ENCODE data around the gene GPATCH3. TPM values are rescaled to one million over a fixed set of nuclear protein-coding genes. Genes with fewer than 3 reads are reported as not detected.
"Not testable (repeated sequence)": the region's sequence is repeated elsewhere in the genome, so short reads cannot be mapped to it uniquely, and the experiment has no call there.

Gene GPATCH3
- total RNA-seq, 1 experiment from 2014 or later = 14.8 TPM

- TF ChIP-seq YY1 (IDR thresholded peaks at IDR 0.05; ENCODE audit: extremely low read depth, insufficient replicate concordance, low read depth, low read length) (no peak), EZH2 (IDR thresholded peaks at IDR 0.05) (no peak), POLR2A (IDR thresholded peaks at IDR 0.05; ENCODE audit: borderline replicate concordance, extremely low read depth, insufficient read depth, insufficient read length) (no peak), ZFX (IDR thresholded peaks at IDR 0.05) (no peak)
Observed at GRCh38 chr1:26882696-26883463, 17.4 kb downstream of the GPATCH3 start (continued).

GRCh38 chr1:26881611-26882010 is 18.7 kb downstream of the GPATCH3 start:
- H2AFZ ChIP-seq (ENCODE audit: low read depth, low read length, poor library complexity, severe bottlenecking); H3K9me3 ChIP-seq (ENCODE audit: control insufficient read depth in 1 of 2, insufficient read depth in 1 of 2, low read depth in 1 of 2, low read length in 2 of 2); CTCF ChIA-PET; H3K9me2 ChIP-seq (ENCODE audit: insufficient read depth); H3K27ac ChIP-seq (ENCODE audit: low read depth, low read length); H3K9ac ChIP-seq (ENCODE audit: low read length); H4K20me1 ChIP-seq (ENCODE audit: insufficient read depth); BruUV-seq (replicated peaks); H3K4me3 ChIP-seq (replicated peaks in 1 of 2; ENCODE audit: low read depth in 1 of 2, low read length in 2 of 2); intact Hi-C loops (cut with micrococcal nuclease); DNase-seq (ENCODE audit: low read depth, low spot score); H3K27me3 ChIP-seq (ENCODE audit: insufficient read depth, low read length); ATAC-seq; H3K4me2 ChIP-seq (ENCODE audit: low read length): not testable (repeated sequence)
- POLR2A ChIA-PET = interaction anchor here (1.0 to 1.7 kb wide), 2 partner anchors 9 to 17 kb away, joined by 4 to 5 read pairs; partner anchors contain the start of gene GPN2
- peaks cover 44 to 46% of the 10 kb centered on the region in 2 experiments for H3K36me3 ChIP-seq (ENCODE audit: control insufficient read depth in 1 of 2, insufficient read depth in 2 of 2, low read length in 2 of 2)
- H3K79me2 ChIP-seq (ENCODE audit: insufficient read depth, low read length) = peaks cover 22% of the 10 kb centered on the region
- RAD21 ChIA-PET (ENCODE audit: low non-redundant PET in 1 of 2, low total read pairs in 2 of 2, uncharacterized antibody in 2 of 2, unreplicated experiment in 2 of 2) = interaction anchor here in 1 of 2 experiments (1.4 kb wide), 1 partner anchor 9 kb away, joined by 3 read pairs; the partner anchor contains the start of gene GPN2
- H3K4me1 ChIP-seq (ENCODE audit: control insufficient read depth in 1 of 2, insufficient read depth in 2 of 2, low read length in 2 of 2) = peaks cover 0 to 13% of the 10 kb centered on the region in 2 experiments; a peak in 1 of 4 replicates

GRCh38 chr1:26879793-26880192 is 20.5 kb downstream of the GPATCH3 start:
- Histone ChIP-seq H3K9me3 (ENCODE audit: control insufficient read depth in 1 of 2, insufficient read depth in 1 of 2, low read depth in 1 of 2, low read length in 2 of 2) (no peaks in the 10 kb centered on the region), H3K9me2 (ENCODE audit: insufficient read depth) (no peaks in the 10 kb centered on the region), H3K27ac (ENCODE audit: low read depth, low read length) (no peak overlapping the region), H3K79me2 (ENCODE audit: insufficient read depth, low read length) (peaks cover 10% of the 10 kb centered on the region), H3K27me3 (ENCODE audit: insufficient read depth, low read length) (no peaks in the 10 kb centered on the region), H3K4me1 (ENCODE audit: control insufficient read depth in 1 of 2, insufficient read depth in 2 of 2, low read length in 2 of 2) (peaks cover 0 to 22% of the 10 kb centered on the region in 2 experiments; a peak in 2 of 4 replicates), H3K4me3 (replicated peaks in 1 of 2; ENCODE audit: low read depth in 1 of 2, low read length in 2 of 2) (no peak overlapping the region), H3K4me2 (ENCODE audit: low read length) (no peak overlapping the region), H3K36me3 (ENCODE audit: control insufficient read depth in 1 of 2, insufficient read depth in 2 of 2, low read length in 2 of 2) (peaks cover 33 to 35% of the 10 kb centered on the region in 2 experiments; a peak in 3 of 4 replicates), H3K9ac (ENCODE audit: low read length) (no peak overlapping the region), H2AFZ (ENCODE audit: low read depth, low read length, poor library complexity, severe bottlenecking) (no peak overlapping the region), H4K20me1 (ENCODE audit: insufficient read depth) (no peaks in the 10 kb centered on the region)
- no peak for ATAC-seq
- ChIA-PET POLR2A (interaction anchor here (1.7 kb wide), 1 partner anchor 22 kb away, joined by 3 read pairs; no protein-coding TSS in a partner anchor), CTCF (interaction anchor here (0.9 to 1.8 kb wide), 3 partner anchors 11 to 70 kb away, joined by 4 to 10 read pairs (median 4); partner anchors contain the start of gene GPN2), RAD21 (ENCODE audit: low non-redundant PET in 1 of 2, low total read pairs in 2 of 2, uncharacterized antibody in 2 of 2, unreplicated experiment in 2 of 2) (no interaction called here)
- DNase-seq (ENCODE audit: low read depth, low spot score) = no peak
- BruUV-seq (replicated peaks) = no TSS peak
- intact Hi-C loops (cut with micrococcal nuclease) = loop anchor here (2.0 kb wide), 1 partner anchor 277 kb away; no protein-coding TSS in a partner anchor
- TF ChIP-seq POLR2A (IDR thresholded peaks at IDR 0.05; ENCODE audit: borderline replicate concordance, extremely low read depth, insufficient read depth, insufficient read length) = no peak
- no peak for TF ChIP-seq ELF1 (IDR thresholded peaks at IDR 0.05; ENCODE audit: borderline replicate concordance, low read depth)
- no peak for TF ChIP-seq EZH2 (IDR thresholded peaks at IDR 0.05)
- no peak for TF ChIP-seq ATF3 (IDR thresholded peaks at IDR 0.05)
- no peak for TF ChIP-seq ZBTB33 (IDR thresholded peaks at IDR 0.05; ENCODE audit: extremely low read depth, insufficient replicate concordance, low read length)
- no peak for TF ChIP-seq MAX (IDR thresholded peaks at IDR 0.05)
- TF ChIP-seq POLR2AphosphoS5 (IDR thresholded peaks at IDR 0.05; ENCODE audit: low read depth, low read length) = no peak
- TF ChIP-seq SIN3A (IDR thresholded peaks at IDR 0.05; ENCODE audit: low read depth) = no peak
- no peak for TF ChIP-seq JUND (IDR thresholded peaks at IDR 0.05)
- TF ChIP-seq CEBPB (IDR thresholded peaks at IDR 0.05; ENCODE audit: low read depth) = no peak
- TF ChIP-seq EGR1 (IDR thresholded peaks at IDR 0.05; ENCODE audit: low read depth) = no peak
- TF ChIP-seq ZFX (IDR thresholded peaks at IDR 0.05) = no peak
- TF ChIP-seq EZH2phosphoT487 (IDR thresholded peaks at IDR 0.05; ENCODE audit: borderline replicate concordance) = no peak
- TF ChIP-seq TCF7L2 (IDR thresholded peaks at IDR 0.05; ENCODE audit: borderline replicate concordance, extremely low read depth, insufficient read depth, insufficient read length) = no peak
- no peak for TF ChIP-seq FOSL1 (IDR thresholded peaks at IDR 0.05; ENCODE audit: low read depth)

Measured in HCT116 (cell line).